ENCODE measurements around the gene DNAJB13.

Gene DNAJB13

DNA sequence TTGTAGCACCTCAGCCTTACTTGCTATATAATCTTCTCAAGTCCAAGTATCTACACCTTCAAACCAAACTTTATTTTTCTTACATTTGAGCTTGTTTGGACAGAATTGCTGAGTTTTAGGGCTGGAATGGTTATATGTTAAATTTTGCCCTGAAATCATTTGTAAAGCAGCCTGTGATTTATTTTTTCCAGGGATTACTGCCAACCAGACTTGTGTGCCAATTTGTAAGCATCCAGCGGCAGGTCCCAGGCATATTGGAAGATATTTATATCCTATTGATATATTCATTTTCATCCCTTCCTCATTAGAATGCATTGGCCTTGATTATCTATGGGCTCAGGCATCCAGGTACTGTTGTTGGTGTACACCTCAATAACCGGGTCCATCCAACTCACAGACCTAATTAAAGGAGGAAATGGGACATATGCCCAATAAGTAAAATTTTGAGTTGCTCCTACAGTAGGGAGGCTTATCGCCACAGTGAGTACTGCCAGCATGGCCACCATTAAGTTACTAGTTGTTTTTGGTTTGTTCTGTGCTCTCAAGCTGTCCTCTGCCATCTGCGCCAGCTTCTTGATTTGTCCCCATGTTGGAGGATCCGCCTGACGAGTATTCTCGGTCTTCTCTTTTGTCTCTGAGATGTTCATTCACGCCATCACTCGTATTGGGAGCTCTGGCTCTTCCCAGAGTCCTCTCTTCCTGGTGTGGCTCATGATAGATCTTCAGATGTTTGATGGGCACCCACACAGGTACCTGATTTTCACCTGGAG lies 9.8 kb upstream of the DNAJB13 start:
- H3K4me3 ChIP-seq (ENCODE audit: low read depth, low read length), result no peak overlapping the region
- DNase-seq (ENCODE audit: low read depth), result no peak
- TF ChIP-seq, protein P1, sequence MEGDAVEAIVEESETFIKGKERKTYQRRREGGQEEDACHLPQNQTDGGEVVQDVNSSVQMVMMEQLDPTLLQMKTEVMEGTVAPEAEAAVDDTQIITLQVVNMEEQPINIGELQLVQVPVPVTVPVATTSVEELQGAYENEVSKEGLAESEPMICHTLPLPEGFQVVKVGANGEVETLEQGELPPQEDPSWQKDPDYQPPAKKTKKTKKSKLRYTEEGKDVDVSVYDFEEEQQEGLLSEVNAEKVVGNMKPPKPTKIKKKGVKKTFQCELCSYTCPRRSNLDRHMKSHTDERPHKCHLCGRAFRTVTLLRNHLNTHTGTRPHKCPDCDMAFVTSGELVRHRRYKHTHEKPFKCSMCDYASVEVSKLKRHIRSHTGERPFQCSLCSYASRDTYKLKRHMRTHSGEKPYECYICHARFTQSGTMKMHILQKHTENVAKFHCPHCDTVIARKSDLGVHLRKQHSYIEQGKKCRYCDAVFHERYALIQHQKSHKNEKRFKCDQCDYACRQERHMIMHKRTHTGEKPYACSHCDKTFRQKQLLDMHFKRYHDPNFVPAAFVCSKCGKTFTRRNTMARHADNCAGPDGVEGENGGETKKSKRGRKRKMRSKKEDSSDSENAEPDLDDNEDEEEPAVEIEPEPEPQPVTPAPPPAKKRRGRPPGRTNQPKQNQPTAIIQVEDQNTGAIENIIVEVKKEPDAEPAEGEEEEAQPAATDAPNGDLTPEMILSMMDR (IDR thresholded peaks at IDR 0.05; ENCODE audit: low read depth, low read length, missing control alignments), result no peak

- DNase-seq (ENCODE audit: low read depth), result no peak
- H3K4me3 ChIP-seq (ENCODE audit: low read depth, low read length), result no peak overlapping the region
- TF ChIP-seq, protein P1 (IDR thresholded peaks at IDR 0.05; ENCODE audit: low read depth, low read length, missing control alignments), result no peak
These were observed 8.8 kb upstream of the DNAJB13 start for GRCh38 chr11:73942010-73942409.

- no peak overlapping the region for H3K4me3 ChIP-seq (ENCODE audit: low read depth, low read length)
- TF ChIP-seq, protein P1 (IDR thresholded peaks at IDR 0.05; ENCODE audit: low read depth, low read length, missing control alignments), result no peak
- no peak for DNase-seq (ENCODE audit: low read depth)
These were observed 6.7 kb upstream of the DNAJB13 start for GRCh38 chr11:73944085-73944484.

- TF ChIP-seq, protein P1 (IDR thresholded peaks at IDR 0.05; ENCODE audit: low read depth, low read length, missing control alignments), result no peak
- H3K4me3 ChIP-seq (ENCODE audit: low read depth, low read length), result no peak overlapping the region
- no peak for DNase-seq (ENCODE audit: low read depth)
These were observed 5.9 kb upstream of the DNAJB13 start for GRCh38 chr11:73944901-73945300.

DNA sequence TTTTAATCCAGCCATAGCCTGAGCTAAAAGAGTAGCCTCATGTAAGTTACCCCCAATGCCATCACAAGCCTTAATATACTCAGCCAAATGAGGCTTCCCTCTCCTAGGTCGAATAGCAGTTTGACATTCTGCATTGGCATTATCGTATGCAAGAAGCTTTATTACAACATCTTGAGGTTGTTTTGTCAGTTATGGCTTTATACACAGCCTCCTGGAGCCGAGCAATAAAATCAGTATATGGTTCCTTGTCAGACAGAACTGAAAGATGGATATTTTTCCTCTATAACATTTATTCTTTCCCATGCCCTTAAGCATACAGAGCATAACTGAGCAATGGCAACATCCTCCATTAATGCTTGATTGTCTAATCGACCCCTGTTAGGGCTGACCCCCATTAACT lies 5.4 kb upstream of the DNAJB13 start:
- TF ChIP-seq, protein P1 (IDR thresholded peaks at IDR 0.05; ENCODE audit: low read depth, low read length, missing control alignments), result no peak
- DNase-seq (ENCODE audit: low read depth), result no peak

DNA sequence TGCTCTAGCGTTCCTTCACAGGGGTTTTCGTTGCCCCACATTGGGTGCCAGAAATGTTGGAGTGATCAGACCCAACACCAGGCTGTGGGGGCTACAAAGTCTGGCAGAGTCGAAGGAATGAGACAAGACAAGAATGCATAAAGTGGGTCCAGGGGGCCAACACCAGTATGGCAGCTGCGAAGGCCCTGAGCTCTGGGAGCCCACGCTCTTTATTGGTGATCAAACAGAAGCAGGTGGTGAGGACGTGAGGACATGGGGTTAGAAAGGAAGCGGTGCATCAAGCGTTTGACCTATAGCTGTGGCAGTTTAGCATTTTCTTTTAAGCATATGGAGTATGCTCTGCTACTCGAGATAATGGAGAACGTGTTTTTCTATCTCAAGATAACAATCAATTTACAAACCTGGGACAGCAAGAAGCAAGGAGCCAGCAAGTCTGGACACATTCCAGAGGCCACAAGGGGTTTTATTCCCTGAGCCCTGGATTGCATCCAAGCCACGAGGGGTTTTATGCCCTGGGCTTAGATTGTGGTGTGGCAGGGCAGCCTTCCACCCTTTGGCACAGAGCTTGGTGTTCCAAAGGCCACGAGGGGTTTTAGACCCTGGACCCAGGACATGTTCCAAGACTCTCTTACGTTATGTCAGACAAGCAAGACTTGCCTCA lies 3.9 kb upstream of the DNAJB13 start:
- no peak for DNase-seq (ENCODE audit: low read depth)
- H3K4me3 ChIP-seq (ENCODE audit: low read depth, low read length), result no peak overlapping the region
- TF ChIP-seq, protein P1 (IDR thresholded peaks at IDR 0.05; ENCODE audit: low read depth, low read length, missing control alignments), result no peak

More for the DNA sequence above, 5.4 kb upstream of the DNAJB13 start:
- no peak overlapping the region for H3K4me3 ChIP-seq (ENCODE audit: low read depth, low read length)
